ENCODE measurements around the gene ZNF292.

ZNF292 gene

GRCh38 chr6:87220997-87221396 is 65.6 kb downstream of the ZNF292 start:
- Histone ChIP-seq H3K9ac (ENCODE audit: low read length) (no peak overlapping the region), H3K4me2 (ENCODE audit: low read length) (no peak overlapping the region), H2AFZ (ENCODE audit: low read depth, low read length) (no peak overlapping the region), H3K4me1 (ENCODE audit: low read length) (peaks cover 10% of the 10 kb centered on the region), H3K27me3 (ENCODE audit: low read depth, low read length) (no peaks in the 10 kb centered on the region), H3K79me2 (ENCODE audit: low read length) (no peaks in the 10 kb centered on the region), H3K36me3 (replicated peaks; ENCODE audit: low read depth, low read length) (peaks cover 25% of the 10 kb centered on the region), H4K20me1 (ENCODE audit: insufficient read depth, low read length) (peaks cover 45% of the 10 kb centered on the region), H3K4me3 (ENCODE audit: low read length) (no peak overlapping the region), H3K27ac (ENCODE audit: low read length) (no peak overlapping the region), H3K9me3 (ENCODE audit: insufficient read depth, low read length) (no peaks in the 10 kb centered on the region)
- TF ChIP-seq EZH2phosphoT487 (IDR thresholded peaks at IDR 0.05; ENCODE audit: low read depth) = no peak
- TF ChIP-seq CTCF (IDR thresholded peaks at IDR 0.05; ENCODE audit: low read depth, low read length) = no peak

- peaks cover 10% of the 10 kb centered on the region for H3K4me1 ChIP-seq (ENCODE audit: low read length)
- TF ChIP-seq CTCF (IDR thresholded peaks at IDR 0.05; ENCODE audit: low read depth, low read length) = no peak
- TF ChIP-seq EZH2phosphoT487 (IDR thresholded peaks at IDR 0.05; ENCODE audit: low read depth) = no peak
- peaks cover 21% of the 10 kb centered on the region for H3K36me3 ChIP-seq (replicated peaks; ENCODE audit: low read depth, low read length)
- peaks cover 34% of the 10 kb centered on the region for H4K20me1 ChIP-seq (ENCODE audit: insufficient read depth, low read length)
- H3K4me3 ChIP-seq (ENCODE audit: low read length) = no peak overlapping the region
- H3K9ac ChIP-seq (ENCODE audit: low read length) = no peak overlapping the region
- H3K9me3 ChIP-seq (ENCODE audit: insufficient read depth, low read length) = no peaks in the 10 kb centered on the region
- no peaks in the 10 kb centered on the region for H3K27me3 ChIP-seq (ENCODE audit: low read depth, low read length)
- H3K4me2 ChIP-seq (ENCODE audit: low read length) = no peak overlapping the region
- no peak overlapping the region for H3K27ac ChIP-seq (ENCODE audit: low read length)
- H3K79me2 ChIP-seq (ENCODE audit: low read length) = no peaks in the 10 kb centered on the region
- no peak overlapping the region for H2AFZ ChIP-seq (ENCODE audit: low read depth, low read length)
These were observed 67.3 kb downstream of the ZNF292 start for GRCh38 chr6:87222676-87223075.

- H3K79me2 ChIP-seq (ENCODE audit: low read length) = no peaks in the 10 kb centered on the region
- H3K36me3 ChIP-seq (replicated peaks; ENCODE audit: low read depth, low read length) = peaks cover 29% of the 10 kb centered on the region
- TF ChIP-seq EZH2phosphoT487 (IDR thresholded peaks at IDR 0.05; ENCODE audit: low read depth) (no peak), CTCF (IDR thresholded peaks at IDR 0.05; ENCODE audit: low read depth, low read length) (no peak)
These were observed 69.6 kb downstream of the ZNF292 start for GRCh38 chr6:87224971-87225370.

GRCh38 chr6:87225511-87225910 is 70.1 kb downstream of the ZNF292 start:
- Histone ChIP-seq H3K27ac (ENCODE audit: low read length) (no peak overlapping the region), H4K20me1 (ENCODE audit: insufficient read depth, low read length) (peaks cover 42% of the 10 kb centered on the region), H3K4me1 (ENCODE audit: low read length) (peaks cover 8% of the 10 kb centered on the region), H3K4me3 (ENCODE audit: low read length) (no peak overlapping the region), H3K9ac (ENCODE audit: low read length) (no peak overlapping the region), H3K27me3 (ENCODE audit: low read depth, low read length) (no peaks in the 10 kb centered on the region), H2AFZ (ENCODE audit: low read depth, low read length) (no peak overlapping the region), H3K4me2 (ENCODE audit: low read length) (no peak overlapping the region), H3K79me2 (ENCODE audit: low read length) (no peaks in the 10 kb centered on the region), H3K9me3 (ENCODE audit: insufficient read depth, low read length) (no peaks in the 10 kb centered on the region), H3K36me3 (replicated peaks; ENCODE audit: low read depth, low read length) (peaks cover 30% of the 10 kb centered on the region)
- TF ChIP-seq EZH2phosphoT487 (IDR thresholded peaks at IDR 0.05; ENCODE audit: low read depth) (no peak), CTCF (IDR thresholded peaks at IDR 0.05; ENCODE audit: low read depth, low read length) (no peak)

More at GRCh38 chr6:87224971-87225370, 69.6 kb downstream of the ZNF292 start:
- Histone ChIP-seq H3K9ac (ENCODE audit: low read length) (no peak overlapping the region), H3K27ac (ENCODE audit: low read length) (no peak overlapping the region), H3K27me3 (ENCODE audit: low read depth, low read length) (no peaks in the 10 kb centered on the region), H4K20me1 (ENCODE audit: insufficient read depth, low read length) (peaks cover 44% of the 10 kb centered on the region), H3K4me2 (ENCODE audit: low read length) (no peak overlapping the region), H3K9me3 (ENCODE audit: insufficient read depth, low read length) (no peaks in the 10 kb centered on the region), H2AFZ (ENCODE audit: low read depth, low read length) (no peak overlapping the region), H3K4me3 (ENCODE audit: low read length) (no peak overlapping the region), H3K4me1 (ENCODE audit: low read length) (peaks cover 10% of the 10 kb centered on the region)

All from OCI-LY3 (cell line).